Heart left ventricle (tissue), 13 donors: ENCODE measurements around the gene CPLX3.

Source experiments
- CTCF ChIP-seq, 12 donors: fragments of 200-600 bp; sonication (generic) in 4 of 12; IDR thresholded peaks; one replicate each; pipeline versions ENCODE4 v1.5.0 to v1.8.0; 2018 to 2022; ENCODE audit warnings: antibody characterized with exemption in 12 of 12, mild to moderate bottlenecking in 5 of 12
- POLR2A ChIP-seq, 2 donors: fragments of 450-650 bp; IDR thresholded peaks; one replicate each; pipeline ENCODE4 v1.6.1; 2017; ENCODE audit warnings: antibody characterized with exemption in 2 of 2, mild to moderate bottlenecking in 2 of 2, moderate library complexity in 2 of 2
- donor health status: ischemic (EF 13 %, LVEDD 7.1; RV severe dilation, severe dysfunction).
- donor health status: DM: no; HTN: yes; CAD: no.
- donor health status: DM: no; HTN: no; CAD: no.
- donor health status: ischemic (EF 25% LVEDD 6.9; RV normal size, moderate dysfunction).
- donor health status: ischemic (EF 25% LVEDD 5.7; RV mildly dilated, moderate dysfunction).
- donor health status: ischemic (EF 35%, LVEDD 5.7; RV mildly dilated, moderate dysfunction).
- donor health status: nonischemic (EF 11% LVEDD 7.7; RV severe dilation, severe dysfunction).
- donor health status: DM: yes; HTN: yes; CAD: no.
- donor health status: PGD.
- donor health status: ischemic (EF 29% LVEDD 5.4; RV normal size, mild dysfunction).
- donor health status: nonischemic (EF 23%, LVEDD 6.1; RV moderate dilation, normal function).

- no peak for TF ChIP-seq CTCF (IDR thresholded peaks at IDR 0.05)
- no peak for TF ChIP-seq POLR2A (IDR thresholded peaks at IDR 0.05)
Measured at GRCh38 chr15:74821790-74822158, 4.7 kb upstream of the CPLX3 start.
